ENCODE results near the gene C18orf63. TPM values are rescaled to one million over a fixed set of nuclear protein-coding genes. Genes with fewer than 3 reads are reported as not detected.
"Not testable (repeated sequence)": the region's sequence is repeated elsewhere in the genome, so short reads cannot be mapped to it uniquely, and the experiment has no call there.

C18orf63 gene
- polyA plus RNA-seq, 1 donor = 0.01 TPM

DNA sequence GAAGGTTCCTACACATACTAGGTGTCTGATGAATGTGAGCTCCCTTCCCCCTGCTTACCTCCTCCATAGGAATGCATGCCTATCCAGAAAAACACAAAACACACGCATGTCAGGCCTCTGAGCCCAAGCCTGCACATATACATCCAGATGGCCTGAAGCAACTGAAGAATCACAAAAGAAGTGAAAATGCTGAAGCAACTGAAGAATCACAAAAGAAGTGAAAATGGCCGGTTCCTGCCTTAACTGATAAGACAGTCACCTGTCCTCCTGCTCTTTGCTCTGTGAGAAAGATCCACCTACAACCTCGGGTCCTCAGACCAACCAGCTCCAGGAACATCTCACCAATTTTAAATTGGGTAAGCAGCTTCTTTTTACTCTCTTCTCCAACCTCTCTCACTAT is 22.7 kb upstream of the C18orf63 start:
- 40% methylated on average over 1 of the region's 3 CpGs for WGBS (ENCODE audit: insufficient coverage, low lambda C conversion rate)
- peak in 1 of 2 donors; percentile 38 for DNase-seq
- not testable (repeated sequence) for H3K27me3 ChIP-seq (ENCODE audit: control insufficient read depth, insufficient read depth, low read length); H3K9me3 ChIP-seq (ENCODE audit: control insufficient read depth, low read depth, low read length); H3K27ac ChIP-seq (ENCODE audit: low read length); H3K4me3 ChIP-seq (ENCODE audit: low read length); H3K36me3 ChIP-seq (ENCODE audit: control insufficient read depth, insufficient read depth, low read length); H3K4me1 ChIP-seq (ENCODE audit: control insufficient read depth, insufficient read depth, low read length)

DNA sequence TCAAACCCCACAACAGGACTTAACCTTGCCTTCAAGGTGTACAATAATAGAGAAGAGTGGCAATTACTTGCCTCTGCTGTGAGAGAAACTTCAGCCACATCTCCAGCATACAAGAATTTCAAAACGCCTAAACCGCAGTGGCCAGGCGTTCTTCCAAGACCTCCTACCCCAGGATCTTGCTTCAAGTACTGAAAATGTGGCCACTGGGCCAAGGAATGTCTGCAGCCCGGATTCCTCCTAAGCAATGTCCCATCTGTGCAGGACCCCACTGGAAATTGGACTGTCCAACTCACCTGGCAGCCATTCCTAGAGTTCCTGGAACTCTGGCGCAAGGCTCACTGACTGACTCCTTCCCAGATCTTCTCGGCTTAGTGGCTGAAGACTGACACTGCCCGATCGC is 21.1 kb upstream of the C18orf63 start:
- WGBS (ENCODE audit: insufficient coverage, low lambda C conversion rate) = no CpG with 5 or more reads among the region's 8 CpGs
- peaks cover 6% of the 10 kb centered on the region for H3K4me1 ChIP-seq (ENCODE audit: control insufficient read depth, insufficient read depth, low read length)
- no peak overlapping the region for H3K27ac ChIP-seq (ENCODE audit: low read length)

DNA sequence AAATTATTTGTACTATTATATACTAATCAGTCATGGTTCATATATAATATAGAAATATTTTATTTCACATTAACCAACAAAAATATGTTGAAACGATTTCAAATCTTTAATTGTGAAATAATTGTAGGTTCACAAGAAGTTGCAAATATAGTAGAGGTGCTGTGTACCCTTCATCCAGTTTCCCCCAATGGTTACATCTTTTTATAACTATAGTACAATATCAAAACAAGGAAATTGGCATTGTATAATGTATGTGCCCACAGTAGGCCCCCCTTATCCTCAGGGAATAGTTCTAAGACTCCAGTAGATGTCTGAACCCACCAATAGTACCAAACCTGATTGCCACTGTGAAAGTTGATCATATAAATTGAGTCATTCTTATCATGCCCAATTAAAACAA is 16.5 kb upstream of the C18orf63 start:
- WGBS (ENCODE audit: insufficient coverage, low lambda C conversion rate) = no CpG with 5 or more reads among the region's 1 CpG
- no peaks in the 10 kb centered on the region for H3K27me3 ChIP-seq (ENCODE audit: control insufficient read depth, insufficient read depth, low read length)
- H3K4me3 ChIP-seq (ENCODE audit: low read length) = no peak overlapping the region
- no peaks in the 10 kb centered on the region for H3K4me1 ChIP-seq (ENCODE audit: control insufficient read depth, insufficient read depth, low read length)
- no peaks in the 10 kb centered on the region for H3K36me3 ChIP-seq (ENCODE audit: control insufficient read depth, insufficient read depth, low read length)
- DNase-seq = no peak
- H3K27ac ChIP-seq (ENCODE audit: low read length) = no peak overlapping the region
- H3K9me3 ChIP-seq (ENCODE audit: control insufficient read depth, low read depth, low read length) = no peaks in the 10 kb centered on the region

More for the DNA sequence above, 21.1 kb upstream of the C18orf63 start:
- no peak overlapping the region for H3K4me3 ChIP-seq (ENCODE audit: low read length)
- DNase-seq = no peak
- no peaks in the 10 kb centered on the region for H3K27me3 ChIP-seq (ENCODE audit: control insufficient read depth, insufficient read depth, low read length)
- no peaks in the 10 kb centered on the region for H3K9me3 ChIP-seq (ENCODE audit: control insufficient read depth, low read depth, low read length)
- H3K36me3 ChIP-seq (ENCODE audit: control insufficient read depth, insufficient read depth, low read length) = no peaks in the 10 kb centered on the region

DNA sequence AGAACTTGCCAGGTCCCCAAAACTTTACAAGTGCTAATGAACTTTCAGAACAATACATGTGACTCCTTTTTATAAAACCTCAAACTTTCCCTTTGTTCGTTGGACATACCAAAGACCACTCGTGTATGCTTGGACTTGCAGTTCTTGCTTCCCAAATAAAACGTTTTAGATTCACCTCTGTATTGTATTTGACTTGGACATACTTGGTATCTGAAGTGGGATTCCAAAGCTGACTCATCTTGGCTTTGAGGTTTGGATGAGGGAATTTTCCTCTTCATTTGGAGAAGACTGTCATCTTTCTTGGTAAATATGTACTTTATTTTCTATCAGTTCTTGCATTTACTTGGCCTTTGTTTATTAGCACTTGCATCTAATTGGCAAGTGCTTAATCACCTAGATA is 15.9 kb upstream of the C18orf63 start:
- Histone ChIP-seq H3K9me3 (ENCODE audit: control insufficient read depth, low read depth, low read length) (no peaks in the 10 kb centered on the region), H3K4me3 (ENCODE audit: low read length) (no peak overlapping the region), H3K27ac (ENCODE audit: low read length) (no peak overlapping the region), H3K36me3 (ENCODE audit: control insufficient read depth, insufficient read depth, low read length) (no peaks in the 10 kb centered on the region), H3K27me3 (ENCODE audit: control insufficient read depth, insufficient read depth, low read length) (no peaks in the 10 kb centered on the region), H3K4me1 (ENCODE audit: control insufficient read depth, insufficient read depth, low read length) (no peaks in the 10 kb centered on the region)
- no peak for DNase-seq
- 100% methylated on average over 1 of the region's 3 CpGs for WGBS (ENCODE audit: insufficient coverage, low lambda C conversion rate)

DNA sequence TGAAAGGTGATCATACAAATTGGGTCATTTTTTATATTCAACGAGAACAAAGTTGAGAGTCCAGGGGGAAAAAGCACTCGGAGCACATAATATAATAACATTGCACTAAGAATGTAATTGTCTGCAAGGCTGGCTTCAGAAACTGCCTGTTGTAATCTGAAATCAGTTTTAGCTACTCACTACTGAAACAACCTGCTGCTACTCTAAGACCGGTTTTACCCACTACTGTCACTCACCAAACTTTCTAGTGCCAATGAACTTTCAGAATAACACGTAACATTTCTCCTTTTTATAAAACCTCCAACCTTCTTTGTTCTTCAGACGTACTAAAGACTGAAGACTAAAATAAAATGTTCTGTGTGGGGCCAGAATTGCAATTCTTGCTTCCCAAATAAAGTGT is 12.3 kb upstream of the C18orf63 start:
- H3K27me3 ChIP-seq (ENCODE audit: control insufficient read depth, insufficient read depth, low read length) = no peaks in the 10 kb centered on the region
- 56% methylated on average over 2 of the region's 5 CpGs for WGBS (ENCODE audit: insufficient coverage, low lambda C conversion rate)
- no peaks in the 10 kb centered on the region for H3K4me1 ChIP-seq (ENCODE audit: control insufficient read depth, insufficient read depth, low read length)
- no peak overlapping the region for H3K27ac ChIP-seq (ENCODE audit: low read length)
- H3K9me3 ChIP-seq (ENCODE audit: control insufficient read depth, low read depth, low read length) = no peaks in the 10 kb centered on the region
- no peak overlapping the region for H3K4me3 ChIP-seq (ENCODE audit: low read length)
- no peak for DNase-seq
- no peaks in the 10 kb centered on the region for H3K36me3 ChIP-seq (ENCODE audit: control insufficient read depth, insufficient read depth, low read length)

DNA sequence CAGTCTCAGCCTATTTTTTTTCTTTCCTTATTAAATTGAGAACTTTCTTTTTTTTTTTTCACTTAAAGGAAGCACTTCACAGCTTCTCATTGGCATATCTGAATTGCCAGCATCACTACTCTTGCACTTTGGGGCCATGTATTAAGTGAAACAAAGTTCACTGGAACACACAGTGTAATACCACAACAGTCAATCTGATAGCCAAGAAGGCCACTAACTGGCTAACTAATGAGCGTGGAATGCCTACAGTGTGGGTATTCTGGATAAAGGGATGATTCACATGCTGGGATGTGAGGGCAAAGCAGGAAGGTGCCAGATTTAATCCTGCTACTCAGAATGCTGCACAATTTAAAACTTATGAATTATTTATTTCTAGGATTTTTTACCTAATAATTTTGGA is 11.7 kb upstream of the C18orf63 start:
- WGBS (ENCODE audit: insufficient coverage, low lambda C conversion rate) = no CpG with 5 or more reads among the region's 1 CpG
- no peak overlapping the region for H3K27ac ChIP-seq (ENCODE audit: low read length)
- no peak overlapping the region for H3K4me3 ChIP-seq (ENCODE audit: low read length)
- H3K9me3 ChIP-seq (ENCODE audit: control insufficient read depth, low read depth, low read length) = no peaks in the 10 kb centered on the region
- no peaks in the 10 kb centered on the region for H3K27me3 ChIP-seq (ENCODE audit: control insufficient read depth, insufficient read depth, low read length)
- no peaks in the 10 kb centered on the region for H3K36me3 ChIP-seq (ENCODE audit: control insufficient read depth, insufficient read depth, low read length)
- peak in 1 of 2 donors; percentile 46 for DNase-seq
- no peaks in the 10 kb centered on the region for H3K4me1 ChIP-seq (ENCODE audit: control insufficient read depth, insufficient read depth, low read length)

DNA sequence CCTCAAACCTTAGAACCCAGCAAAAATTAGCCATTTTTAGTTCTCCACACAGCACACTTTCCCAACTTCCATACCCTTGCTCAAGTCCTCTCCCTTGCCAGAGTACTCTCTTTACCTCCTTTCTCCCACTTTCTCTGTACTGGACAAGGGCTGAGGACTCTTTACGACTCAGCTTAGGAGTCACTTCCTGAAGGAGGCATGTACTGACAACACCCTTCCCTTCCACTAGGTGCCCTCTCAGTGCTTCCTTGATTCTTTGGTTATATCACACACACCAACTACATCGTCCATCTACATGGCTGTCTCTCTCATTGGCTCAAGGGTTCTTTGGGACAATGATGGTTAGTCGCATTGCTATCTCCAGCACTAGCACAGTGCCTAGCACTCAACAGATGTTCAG is 5.2 kb upstream of the C18orf63 start:
- H3K27ac ChIP-seq (ENCODE audit: low read length) = no peak overlapping the region
- no peaks in the 10 kb centered on the region for H3K36me3 ChIP-seq (ENCODE audit: control insufficient read depth, insufficient read depth, low read length)
- DNase-seq = peak; percentile 26 to 42
- no peaks in the 10 kb centered on the region for H3K4me1 ChIP-seq (ENCODE audit: control insufficient read depth, insufficient read depth, low read length)
- no peak overlapping the region for H3K4me3 ChIP-seq (ENCODE audit: low read length)
- no CpG with 5 or more reads among the region's 3 CpGs for WGBS (ENCODE audit: insufficient coverage, low lambda C conversion rate)
- no peaks in the 10 kb centered on the region for H3K27me3 ChIP-seq (ENCODE audit: control insufficient read depth, insufficient read depth, low read length)
- H3K9me3 ChIP-seq (ENCODE audit: control insufficient read depth, low read depth, low read length) = peaks cover under 1% of the 10 kb centered on the region

DNA sequence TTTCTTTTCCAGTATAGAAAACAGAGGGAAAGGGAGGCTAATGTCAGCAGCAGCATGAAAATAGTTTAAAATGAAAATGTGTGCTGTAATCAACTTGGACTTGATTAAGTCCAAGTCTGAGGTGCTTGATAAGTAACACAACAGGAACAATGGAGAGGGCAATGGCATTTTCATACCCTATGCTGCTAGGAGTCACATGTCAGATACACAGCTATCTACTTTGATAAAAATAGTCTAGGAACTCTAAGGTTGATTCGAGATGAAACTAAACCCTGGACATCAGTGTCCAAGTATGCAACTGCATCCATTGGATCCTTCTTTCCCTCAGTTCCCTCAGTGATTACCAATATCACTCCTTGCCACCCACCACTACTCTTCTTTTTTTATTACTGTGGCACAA is 4.6 kb upstream of the C18orf63 start:
- no peak overlapping the region for H3K27ac ChIP-seq (ENCODE audit: low read length)
- no peaks in the 10 kb centered on the region for H3K36me3 ChIP-seq (ENCODE audit: control insufficient read depth, insufficient read depth, low read length)
- no peaks in the 10 kb centered on the region for H3K4me1 ChIP-seq (ENCODE audit: control insufficient read depth, insufficient read depth, low read length)
- DNase-seq = no peak
- H3K27me3 ChIP-seq (ENCODE audit: control insufficient read depth, insufficient read depth, low read length) = no peaks in the 10 kb centered on the region
- WGBS (ENCODE audit: insufficient coverage, low lambda C conversion rate) = no CpG with 5 or more reads among the region's 1 CpG
- no peak overlapping the region for H3K4me3 ChIP-seq (ENCODE audit: low read length)
- H3K9me3 ChIP-seq (ENCODE audit: control insufficient read depth, low read depth, low read length) = peaks cover 6% of the 10 kb centered on the region

DNA sequence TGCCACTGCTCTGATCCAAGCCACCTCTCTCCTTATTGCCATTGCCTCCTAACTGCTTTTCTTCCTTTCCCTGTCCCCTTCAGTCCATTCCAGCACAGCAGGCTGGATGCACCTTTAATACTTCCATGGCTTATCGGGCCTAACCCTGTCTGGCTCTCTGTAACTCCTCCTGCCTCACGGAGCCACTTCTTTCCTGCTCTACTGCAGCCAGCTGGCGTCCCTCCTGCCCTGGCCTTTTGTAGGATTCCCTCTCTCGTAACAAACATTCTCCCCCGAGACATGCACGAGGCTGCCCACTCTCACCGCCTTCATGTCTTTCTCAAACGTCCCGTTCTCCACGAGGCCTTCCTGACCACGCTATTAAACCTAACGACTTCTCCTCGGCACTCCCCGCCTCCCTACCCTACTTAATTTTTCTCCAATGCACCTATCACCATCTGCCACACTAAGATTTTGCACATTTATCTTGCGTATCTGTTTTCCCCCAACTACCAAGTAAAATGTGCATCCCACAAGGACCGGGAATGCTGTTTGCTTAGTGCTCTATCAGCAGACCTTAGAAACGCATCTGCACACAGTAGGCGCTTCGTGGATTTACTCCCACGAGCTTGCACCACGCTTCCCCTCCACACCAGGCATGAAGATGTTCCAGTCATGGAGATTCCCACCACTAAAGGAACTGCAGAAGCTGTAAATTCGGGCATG is 728 bp upstream of the C18orf63 start:
- H3K27ac ChIP-seq (ENCODE audit: low read length) = no peak overlapping the region
- peaks cover 10% of the 10 kb centered on the region for H3K9me3 ChIP-seq (ENCODE audit: control insufficient read depth, low read depth, low read length)
- no peak overlapping the region for H3K4me3 ChIP-seq (ENCODE audit: low read length)
- WGBS (ENCODE audit: insufficient coverage, low lambda C conversion rate) = 77% methylated on average over 6 of the region's 22 CpGs
- no peaks in the 10 kb centered on the region for H3K36me3 ChIP-seq (ENCODE audit: control insufficient read depth, insufficient read depth, low read length)
- H3K27me3 ChIP-seq (ENCODE audit: control insufficient read depth, insufficient read depth, low read length) = no peaks in the 10 kb centered on the region
- DNase-seq = no peak
- no peaks in the 10 kb centered on the region for H3K4me1 ChIP-seq (ENCODE audit: control insufficient read depth, insufficient read depth, low read length)

DNA sequence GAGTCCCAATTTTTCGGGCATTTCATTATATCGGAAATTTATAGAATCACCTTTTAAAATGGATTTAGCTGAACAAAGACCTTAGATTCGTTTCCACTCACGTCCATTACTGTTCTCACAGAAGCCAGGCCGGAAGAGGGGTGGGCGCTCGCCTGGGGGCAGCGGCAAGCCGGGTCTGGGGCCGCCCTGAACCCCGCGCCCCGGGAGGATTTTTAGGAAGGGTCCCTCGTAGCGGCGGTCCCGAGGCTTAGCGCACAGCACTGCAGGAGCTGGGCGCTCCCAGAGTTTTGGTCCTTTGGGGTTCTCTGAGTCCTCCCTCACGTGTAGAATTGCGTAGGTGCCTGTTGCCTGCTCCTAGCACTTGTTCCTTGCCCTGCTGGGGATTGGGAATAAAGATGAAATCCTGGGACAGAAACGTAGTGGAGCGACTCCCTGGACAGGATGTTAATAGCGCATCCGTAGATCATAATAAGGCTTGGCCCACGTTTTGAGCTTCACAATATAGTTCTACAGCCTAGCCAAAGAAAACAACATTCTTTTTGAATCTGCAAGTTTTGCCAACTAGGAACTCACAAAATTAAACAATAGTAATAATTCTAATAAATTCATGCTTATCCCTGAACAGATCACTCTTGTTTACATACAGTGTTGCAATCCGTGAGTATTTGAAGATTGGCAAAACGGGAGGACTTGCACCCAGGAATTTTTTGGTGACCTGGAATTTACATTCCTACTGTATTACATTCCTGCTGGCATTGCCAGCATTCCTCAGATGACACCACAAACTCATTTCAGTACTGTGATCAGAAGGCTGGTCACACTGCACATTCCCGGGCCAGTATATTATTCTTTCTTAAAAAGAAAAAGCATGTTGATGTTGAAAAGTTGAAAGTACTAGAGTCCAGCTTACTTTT is 875 bp downstream of the C18orf63 start:
- no CpG with 5 or more reads among the region's 29 CpGs for WGBS (ENCODE audit: insufficient coverage, low lambda C conversion rate)
- Histone ChIP-seq H3K9me3 (ENCODE audit: control insufficient read depth, low read depth, low read length) (peaks cover 10% of the 10 kb centered on the region), H3K4me3 (ENCODE audit: low read length) (no peak overlapping the region), H3K27ac (ENCODE audit: low read length) (no peak overlapping the region), H3K36me3 (ENCODE audit: control insufficient read depth, insufficient read depth, low read length) (no peaks in the 10 kb centered on the region), H3K4me1 (ENCODE audit: control insufficient read depth, insufficient read depth, low read length) (no peaks in the 10 kb centered on the region), H3K27me3 (ENCODE audit: control insufficient read depth, insufficient read depth, low read length) (no peaks in the 10 kb centered on the region)
- no peak for DNase-seq
